Measurements from ENCODE around the gene NKIRAS2.

DNA sequence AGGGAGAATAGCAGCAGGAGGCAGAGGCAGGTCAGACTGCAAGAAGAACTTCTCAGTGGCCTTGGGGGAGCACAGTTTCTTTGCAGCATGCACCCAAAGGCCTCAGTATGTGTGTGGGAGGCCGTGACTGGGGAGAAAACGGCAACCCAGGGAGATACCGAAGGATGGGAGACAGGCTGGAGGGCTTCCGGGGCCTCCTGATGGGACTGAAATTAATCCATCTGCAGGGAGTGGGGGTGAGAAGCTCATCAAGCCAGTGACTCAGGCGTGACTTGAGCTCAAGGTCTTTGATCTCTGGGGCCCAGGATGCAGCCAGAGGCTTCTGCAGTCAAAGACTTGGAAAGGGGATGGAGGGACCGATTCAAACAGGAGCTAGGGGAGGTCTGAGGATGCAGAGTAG lies 35.6 kb downstream of the NKIRAS2 start:
- TF ChIP-seq CTCF (IDR thresholded peaks at IDR 0.05) (no peak), POLR2AphosphoS5 (IDR thresholded peaks at IDR 0.05) (no peak), POLR2A (IDR thresholded peaks at IDR 0.05) (no peak)
